ENCODE data around the gene PTF1A.

PTF1A gene

DNA sequence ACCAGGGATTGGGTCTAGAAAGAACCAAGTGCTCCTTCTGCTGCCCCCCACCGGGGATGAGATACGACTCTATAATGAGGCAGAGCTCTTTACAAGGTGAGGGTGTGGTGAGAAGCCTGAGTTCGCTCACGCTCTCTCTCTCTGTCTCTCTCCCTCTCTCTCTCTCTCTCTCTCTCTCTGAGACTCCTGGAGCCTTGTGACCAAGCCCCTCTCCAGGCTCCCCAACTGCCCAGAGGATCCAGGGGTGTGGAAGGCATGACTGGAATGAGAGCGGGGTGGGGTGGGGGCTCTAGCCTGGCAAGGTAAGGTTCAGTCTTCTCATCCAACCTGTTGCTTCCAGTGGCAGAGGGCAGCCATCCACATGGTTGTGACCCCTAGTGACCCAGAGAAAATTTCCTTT, 3.1 kb upstream of the PTF1A start:
- no peak for DNase-seq

DNA sequence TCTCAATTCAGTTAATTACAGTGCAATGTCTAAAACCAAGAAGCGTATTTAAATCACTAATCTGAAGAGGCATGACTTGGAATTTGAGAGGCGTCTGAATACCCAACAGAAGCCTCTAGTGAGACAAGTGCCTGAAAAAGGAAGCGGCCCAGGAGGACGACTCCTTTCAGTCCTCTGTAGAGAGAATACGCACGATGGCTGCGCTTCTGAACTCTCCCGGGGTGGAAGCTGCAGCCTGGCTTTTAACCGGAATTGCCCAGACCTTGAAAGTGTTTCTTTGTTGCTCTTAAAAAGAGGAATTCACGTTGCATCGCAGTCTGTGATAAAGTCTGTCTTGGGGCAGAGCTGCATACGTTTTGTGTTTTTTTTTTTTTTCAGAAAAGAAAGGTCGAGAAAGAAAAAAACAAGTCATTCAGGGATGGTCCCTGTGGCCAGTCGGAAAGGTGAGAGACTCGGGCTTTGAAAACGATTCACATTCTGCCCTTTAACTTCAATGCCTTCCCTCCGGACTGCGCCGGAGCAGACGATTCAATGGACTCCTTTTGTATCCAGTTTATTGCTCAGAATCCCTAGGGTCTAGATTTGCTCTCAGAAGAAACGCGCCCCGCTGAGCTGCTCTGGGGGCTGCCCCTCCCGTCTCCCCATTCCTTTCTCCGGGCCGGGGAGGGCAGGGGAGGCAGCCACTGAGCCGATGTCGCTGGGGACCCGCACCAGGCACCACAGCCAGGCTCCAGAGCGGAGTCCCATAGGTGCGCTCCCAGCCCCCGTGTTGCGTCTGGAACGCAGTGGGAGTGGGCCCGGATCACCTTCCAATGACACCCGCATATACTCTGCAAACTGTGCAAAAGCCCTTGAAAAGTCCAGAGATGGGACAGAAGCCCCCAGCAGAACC, 994 bp upstream of the PTF1A start:
- DNase-seq = no peak

DNA sequence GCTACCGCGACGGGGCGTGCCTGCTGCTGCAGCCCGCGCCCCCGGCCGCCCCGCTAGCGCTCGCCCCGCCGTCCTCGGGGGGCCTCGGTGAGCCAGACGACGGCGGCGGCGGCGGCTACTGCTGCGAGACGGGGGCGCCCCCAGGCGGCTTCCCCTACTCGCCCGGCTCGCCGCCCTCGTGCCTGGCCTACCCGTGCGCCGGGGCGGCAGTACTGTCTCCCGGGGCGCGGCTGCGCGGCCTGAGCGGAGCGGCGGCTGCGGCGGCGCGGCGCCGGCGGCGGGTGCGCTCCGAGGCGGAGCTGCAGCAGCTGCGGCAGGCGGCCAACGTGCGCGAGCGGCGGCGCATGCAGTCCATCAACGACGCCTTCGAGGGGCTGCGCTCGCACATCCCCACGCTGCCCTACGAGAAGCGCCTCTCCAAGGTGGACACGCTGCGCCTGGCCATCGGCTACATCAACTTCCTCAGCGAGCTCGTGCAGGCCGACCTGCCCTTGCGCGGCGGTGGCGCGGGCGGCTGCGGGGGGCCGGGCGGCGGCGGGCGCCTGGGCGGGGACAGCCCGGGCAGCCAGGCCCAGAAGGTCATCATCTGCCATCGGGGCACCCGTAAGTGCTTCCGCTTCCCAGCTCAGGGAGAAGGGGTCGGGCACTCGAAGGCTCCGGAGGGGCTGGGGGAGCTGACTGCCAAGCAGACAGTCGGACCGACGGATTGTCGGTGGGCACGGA, 761 bp downstream of the PTF1A start:
- no peak for DNase-seq

DNA sequence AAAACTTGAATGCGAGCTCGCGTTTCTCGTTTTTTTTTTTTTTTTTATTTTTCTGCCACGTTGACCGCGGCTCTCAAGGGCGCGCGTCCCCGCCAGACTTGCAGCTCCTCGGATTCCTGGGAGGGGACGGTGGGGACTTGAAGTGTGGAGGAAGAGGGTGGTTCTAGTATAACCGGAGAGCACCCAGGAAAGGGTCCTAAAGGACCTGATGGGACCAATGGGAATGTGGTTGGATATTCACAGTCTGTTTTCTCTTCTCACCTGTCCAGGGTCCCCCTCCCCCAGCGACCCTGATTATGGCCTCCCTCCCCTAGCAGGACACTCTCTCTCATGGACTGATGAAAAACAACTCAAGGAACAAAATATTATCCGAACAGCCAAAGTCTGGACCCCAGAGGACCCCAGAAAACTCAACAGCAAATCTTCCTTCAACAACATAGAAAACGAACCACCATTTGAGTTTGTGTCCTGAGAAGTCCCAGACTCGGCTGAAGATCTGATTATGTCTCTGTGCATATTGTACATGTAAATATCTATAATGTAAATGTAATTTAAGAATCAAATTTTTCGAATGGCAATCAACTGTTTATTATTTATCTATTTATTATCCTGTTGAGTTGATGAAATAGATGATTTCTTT, 1.4 kb downstream of the PTF1A start:
- no peak for DNase-seq

DNA sequence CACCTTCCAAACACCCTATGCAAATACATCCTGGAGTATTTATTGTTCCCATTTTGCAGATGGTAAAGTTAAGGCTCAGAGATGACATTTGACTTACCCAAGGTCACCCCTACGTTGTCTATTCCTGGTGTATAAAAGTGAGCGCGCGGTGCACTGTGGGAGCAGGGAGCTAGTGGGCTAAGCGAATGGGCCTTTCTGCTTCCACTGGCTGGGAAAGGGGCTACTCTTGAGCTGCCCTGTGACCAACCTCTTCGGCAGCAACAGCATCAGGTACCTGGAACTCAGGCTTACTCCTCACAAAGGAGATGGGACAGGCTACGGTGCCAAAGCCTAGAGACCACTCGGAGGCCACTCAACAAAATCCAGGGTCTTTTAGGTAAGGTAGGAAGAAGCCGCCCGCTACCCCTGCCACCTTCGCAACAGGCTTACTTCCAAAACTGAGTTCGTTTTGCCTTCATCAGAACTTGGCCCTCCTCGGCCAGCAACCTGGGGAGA, 2.4 kb downstream of the PTF1A start:
- DNase-seq = no peak

DNA sequence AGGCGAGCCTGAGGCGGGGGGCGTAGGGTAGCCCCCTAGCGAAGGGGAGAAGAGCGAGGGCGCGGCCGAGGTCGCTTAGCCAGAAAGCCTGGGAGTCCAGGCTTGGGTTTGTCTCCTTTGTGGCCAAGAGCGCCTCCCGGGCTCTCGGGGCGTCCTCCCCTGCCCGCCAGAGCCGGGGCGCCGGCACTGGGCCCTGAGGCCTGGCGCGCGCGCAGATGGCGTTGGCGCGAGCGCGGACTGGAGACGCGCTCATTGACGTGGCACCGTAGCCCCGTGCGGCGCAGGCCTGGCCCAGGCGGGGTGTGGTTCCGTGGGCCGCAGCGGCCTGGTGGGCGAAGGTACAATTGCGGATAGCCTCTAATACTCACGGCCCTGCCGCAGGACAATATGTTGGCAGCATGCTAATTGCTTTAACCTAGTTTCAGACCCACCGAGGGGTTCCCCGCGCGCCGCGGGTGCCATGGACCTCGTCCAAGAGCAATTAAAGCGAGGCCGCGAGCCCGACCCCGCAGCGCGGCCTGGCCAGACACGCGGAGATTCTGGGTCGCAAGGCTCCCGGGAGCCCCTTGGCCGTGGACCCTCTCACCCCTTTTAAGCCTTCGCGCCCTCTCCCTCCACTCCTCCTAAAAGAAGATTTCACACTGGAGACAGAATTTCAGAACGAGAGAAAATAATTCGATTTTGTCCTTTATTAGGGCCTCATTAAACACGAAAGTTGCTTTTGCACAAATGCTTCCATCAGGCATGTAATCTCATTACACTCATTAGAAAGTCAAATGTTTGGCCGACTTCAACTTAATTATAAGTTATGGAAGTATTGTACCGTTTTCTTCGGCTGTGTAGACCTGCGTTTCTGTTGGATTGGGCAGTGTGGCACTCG, 3.1 kb downstream of the PTF1A start:
- no peak for DNase-seq

DNA sequence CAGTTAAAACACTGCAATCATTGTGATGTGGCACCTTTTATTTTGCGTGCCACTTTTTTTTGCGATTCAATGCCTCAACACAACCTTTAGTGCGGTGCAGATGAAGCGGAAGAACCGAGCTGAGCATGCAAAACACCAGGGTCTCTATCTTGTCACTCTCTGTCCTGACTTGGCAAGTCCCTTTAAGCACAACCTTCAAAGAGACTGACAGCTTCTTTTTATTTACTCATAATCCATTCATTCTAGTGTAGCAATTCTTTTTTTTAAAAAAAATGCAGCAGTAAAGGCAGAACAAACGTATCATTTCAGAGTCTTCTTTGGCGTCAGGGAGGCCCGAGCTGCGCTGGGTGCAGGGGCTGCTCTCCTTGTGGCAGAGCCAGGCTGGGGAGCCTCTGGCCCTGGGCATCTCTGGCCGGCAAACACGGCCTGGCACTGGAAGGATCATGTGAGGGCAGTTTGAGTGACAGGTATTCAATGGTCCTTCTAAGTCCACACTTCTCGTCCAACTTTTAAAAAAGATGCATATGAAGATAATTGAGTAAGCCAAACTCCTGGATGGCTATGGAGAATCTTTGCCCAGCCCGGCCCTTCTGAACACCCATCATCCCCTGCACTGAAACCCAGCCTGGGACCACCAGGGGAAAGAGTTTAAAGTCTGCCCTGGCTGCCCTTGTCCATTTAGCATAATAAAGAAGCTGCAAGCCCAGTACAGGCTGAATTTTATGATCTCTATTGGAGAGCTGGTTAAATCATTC, 3.9 kb downstream of the PTF1A start:
- DNase-seq = no peak

DNA sequence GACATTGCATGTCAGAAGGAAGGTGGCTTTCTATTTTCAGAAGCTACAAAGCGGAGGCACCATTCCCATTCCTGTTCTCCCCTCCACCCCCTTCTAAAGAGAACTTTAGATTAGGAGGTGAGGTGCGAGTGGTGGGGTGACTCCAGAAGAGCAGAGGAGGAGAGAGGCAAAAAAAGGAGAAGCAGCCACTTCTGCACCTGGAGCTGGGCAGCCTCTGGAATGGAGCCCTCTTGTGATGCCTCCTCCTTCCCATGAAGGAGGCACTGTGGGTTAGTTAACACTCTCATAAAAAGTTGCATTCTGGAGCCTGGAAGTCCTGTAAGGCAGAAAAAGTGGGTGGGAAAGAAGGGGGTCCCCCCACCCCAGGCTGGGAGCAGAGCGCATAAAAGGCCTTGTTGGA, 4.8 kb downstream of the PTF1A start:
- no peak for DNase-seq

DNA sequence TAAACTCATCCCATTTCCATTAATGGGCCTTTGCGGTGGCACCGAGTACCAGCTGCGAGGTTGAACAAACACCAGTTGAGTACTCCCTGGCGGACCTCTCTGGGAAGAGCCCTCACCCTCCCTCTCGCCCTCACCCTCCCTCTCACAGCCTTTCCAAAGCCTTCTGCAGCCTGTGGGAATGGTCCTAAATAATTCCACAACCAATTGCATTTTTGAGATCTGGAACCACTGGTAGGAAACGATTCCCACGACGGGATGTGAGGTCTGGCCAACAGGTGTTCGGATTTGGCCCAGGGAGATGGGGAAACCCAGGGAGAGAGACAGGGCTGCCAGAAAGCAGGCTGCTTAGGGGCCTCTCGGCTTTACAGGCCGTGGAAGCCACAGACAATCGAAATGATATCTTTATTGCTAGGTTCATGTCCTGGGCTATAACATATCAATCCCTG, 5.3 kb downstream of the PTF1A start:
- DNase-seq = no peak

DNA sequence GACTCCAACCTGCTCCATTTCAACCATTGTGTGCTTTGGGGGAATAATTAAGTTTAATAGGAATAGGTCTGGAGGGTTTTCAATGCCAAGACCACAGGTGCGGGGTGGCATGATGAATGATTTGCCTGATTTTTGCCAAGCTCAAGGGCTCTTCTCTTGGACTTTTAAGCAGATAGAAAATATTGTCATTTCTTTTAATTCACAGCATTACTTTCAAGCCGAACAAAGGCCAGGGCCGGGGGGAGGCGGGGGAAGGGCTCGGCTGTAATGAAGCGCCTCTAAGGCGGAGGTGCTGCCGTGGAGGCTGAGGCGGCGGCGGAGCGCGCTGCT, 6.5 kb downstream of the PTF1A start:
- no peak for DNase-seq

DNA sequence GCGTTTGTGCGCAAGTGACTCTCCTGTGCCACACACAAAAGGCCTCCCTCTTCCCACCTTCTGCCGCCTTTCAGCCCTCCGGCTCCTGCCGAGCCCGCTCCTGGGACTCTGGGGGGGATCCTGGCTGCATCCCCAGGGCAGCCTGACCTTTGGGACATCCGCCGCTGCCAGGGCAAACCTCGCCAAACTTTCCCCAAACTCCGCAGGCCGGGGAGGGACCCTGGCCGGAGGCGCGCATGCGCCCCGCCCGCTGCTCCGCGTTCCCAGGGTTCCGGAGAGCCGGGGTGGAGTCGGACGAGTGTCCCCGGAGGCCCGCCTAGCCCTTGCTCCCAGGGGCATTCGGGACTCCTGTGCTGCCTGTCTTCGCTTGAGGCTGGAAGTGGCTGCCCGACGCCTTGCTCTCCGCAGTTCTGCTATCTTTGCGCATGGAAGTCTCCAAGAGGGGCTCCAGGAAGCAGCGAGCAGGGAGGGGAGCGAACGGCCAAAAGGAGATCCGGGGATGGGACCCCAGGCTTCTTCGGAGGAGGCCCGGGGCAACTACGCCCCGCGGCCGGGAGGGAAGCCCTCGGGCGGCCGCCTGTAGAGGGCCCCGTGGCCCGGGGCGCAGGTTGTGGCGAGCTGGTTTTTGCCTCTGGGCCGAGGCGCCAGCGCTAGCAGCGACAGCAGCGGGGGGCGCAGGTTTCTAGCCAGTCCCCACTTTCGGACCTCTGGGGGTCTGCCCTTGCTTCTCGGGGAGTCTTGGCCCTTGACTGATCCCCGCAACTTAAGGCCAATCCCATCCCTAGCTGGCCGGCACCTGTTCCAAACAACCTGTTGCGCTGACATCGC, 7.0 kb downstream of the PTF1A start:
- DNase-seq = no peak

DNA sequence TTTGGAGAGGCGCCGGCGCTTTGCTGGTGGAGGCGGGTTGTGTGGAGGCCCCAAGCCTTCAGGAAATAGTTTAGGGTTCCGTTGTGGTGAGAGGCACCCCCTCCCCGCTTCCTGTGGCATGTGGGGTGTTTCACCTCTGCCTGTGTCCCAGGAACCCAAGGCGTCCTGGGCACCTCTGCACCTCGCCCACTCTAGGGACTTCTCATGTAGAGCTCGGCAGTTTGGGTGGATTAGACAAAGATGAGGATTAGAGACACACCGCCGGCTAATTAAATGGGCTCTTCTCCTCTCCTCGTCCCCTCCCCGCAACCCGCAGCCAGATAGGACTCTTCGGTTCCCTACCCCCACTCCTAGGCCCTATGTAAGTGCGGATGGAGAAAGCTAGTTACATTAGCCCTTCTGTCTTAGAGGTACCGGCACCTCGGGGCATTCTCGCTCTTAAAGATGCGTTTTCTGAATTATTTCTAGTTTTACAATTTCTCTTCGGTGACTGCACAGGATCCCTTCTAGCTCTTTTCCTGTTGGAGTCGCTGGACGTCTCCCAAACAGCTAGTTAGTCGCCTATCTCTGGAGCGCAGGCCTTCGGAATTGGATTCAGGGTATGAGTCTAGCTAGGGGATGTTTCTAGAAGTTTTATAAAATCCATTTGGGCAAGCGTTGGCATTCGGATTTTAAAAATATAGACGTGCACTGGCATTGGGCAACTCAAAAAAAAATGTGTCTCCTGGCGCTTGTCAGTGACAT, 7.8 kb downstream of the PTF1A start:
- no peak for DNase-seq

DNA sequence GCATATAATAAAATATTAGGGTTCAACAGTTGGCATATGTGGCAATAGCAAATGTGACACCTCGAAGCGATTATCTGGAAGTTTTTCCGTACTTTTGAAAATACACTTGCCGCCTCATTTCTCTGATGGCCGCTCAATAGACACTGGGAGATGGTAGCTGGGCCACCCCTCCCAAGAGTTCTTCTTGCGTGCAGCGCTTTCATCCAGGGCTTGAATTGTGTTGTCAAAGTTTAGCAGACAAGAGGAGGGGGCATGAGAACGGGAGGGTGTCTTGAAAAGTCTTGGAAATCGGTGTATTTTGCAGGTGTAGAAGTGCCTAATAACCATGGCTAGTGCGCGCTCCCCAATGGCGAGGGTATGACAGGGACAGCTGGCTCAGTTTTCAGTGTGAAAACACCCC, 8.5 kb downstream of the PTF1A start:
- DNase-seq = no peak

DNA sequence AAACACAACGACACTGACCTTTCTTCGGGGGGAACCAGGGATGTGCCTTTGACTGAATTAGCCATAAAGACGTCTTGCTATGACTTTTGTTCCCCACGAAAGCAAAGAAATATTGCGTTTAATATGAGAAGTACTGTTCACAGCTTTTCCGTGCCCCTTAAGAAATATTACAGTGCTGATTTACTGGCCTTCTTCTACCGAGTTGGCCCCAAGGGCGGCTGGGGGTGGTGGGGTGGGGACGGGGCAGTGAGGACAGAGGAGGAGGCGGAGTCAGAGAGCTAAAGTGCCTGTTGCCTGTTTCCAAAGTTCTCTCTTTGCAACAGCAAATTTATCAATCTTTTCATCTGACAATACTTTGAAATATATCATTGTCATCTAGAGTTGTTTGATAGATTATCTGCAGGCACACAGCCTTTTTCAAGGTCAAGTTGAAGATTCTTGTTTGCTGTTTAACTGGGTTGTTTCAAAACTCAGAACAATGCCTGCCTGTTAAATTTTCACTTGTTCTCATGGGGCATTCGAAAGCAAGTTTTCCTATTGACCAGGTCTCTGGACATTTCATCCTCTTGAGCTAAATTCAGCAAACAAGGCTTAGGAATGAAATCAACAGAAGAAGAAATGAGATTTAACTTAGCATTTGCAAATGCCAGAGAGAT, 9.0 kb downstream of the PTF1A start:
- no peak for DNase-seq

DNA sequence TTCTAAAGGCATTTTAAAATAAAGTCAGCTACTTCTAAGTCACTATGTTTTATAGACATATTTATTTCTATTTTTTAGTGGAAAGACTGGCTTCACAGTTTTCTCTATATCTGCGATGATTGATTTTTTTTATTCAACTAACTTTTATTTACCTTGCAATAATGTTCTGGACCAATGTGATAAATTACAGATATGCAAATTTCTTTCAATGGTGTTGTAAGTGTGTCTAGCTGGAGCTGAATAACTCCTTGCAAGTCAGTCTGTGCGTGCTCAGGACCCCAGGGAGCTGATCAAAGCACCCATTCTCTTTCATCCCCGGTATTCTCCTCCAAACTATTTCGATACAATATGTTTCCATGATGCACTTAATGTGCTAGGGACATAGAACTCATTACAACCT, 9.7 kb downstream of the PTF1A start:
- DNase-seq = no peak

DNA sequence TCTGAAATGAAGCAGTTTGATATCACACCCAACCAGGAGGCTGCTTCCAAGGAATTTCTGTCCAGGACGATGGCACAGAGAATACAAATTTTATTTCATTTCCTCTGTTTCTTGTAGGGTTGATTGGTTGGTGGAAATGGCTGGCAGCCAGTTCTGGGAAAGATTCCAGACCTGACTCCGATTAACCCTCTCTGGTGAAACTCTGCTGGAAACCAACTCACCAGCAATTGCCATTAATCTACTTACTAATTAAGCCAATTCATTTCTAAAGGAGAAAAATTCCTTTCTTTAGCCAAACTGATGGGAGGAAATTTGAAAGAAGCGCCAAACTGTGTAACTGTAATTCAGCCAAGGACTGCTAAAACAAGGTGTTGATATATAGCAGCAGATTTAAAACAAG, 10.7 kb downstream of the PTF1A start:
- no peak for DNase-seq

DNA sequence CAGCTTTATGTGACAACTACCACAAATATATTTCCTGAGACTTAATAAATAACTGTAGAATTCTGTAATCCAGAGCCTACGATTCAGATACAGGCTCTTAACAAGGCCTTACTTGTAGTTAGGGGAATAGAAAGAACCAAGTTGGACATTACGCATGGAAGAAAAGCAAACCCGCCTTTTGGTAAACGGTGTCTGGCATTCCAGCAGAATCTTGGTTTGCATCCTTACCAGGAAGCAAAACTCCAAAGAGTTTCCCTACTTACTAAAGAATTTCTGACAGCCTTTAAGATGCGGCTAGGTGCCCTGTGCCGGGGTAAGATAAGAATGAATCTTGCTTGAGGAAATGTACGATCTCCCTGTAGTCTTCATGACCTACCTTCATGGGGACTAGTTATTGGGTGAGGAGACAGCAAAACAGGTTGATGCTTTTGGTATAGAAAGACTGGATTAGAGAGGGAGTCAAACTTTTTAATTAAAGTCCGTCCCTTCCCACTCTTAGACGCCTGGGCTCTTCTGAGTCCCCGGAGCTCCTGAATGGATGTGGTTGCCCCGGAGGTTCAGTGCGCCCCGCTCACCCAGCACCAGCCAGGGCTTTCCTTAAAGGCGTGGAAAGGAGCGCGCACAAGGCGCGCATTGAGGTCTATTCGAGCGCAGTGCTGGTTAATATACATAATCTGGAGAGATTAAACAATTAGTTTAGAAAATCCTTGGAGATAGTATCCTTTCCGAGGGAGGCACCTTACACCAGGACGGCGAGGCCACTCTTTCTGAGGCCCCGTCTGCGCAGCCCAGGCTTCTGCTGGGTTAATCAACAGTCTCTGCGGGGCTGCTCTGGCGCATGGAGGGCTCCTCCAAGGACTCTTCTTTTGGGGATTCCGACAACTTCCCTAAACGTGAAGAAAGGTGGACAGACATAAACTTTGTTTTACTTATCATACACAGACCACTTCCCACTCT, 11.5 kb downstream of the PTF1A start:
- DNase-seq = no peak

DNA sequence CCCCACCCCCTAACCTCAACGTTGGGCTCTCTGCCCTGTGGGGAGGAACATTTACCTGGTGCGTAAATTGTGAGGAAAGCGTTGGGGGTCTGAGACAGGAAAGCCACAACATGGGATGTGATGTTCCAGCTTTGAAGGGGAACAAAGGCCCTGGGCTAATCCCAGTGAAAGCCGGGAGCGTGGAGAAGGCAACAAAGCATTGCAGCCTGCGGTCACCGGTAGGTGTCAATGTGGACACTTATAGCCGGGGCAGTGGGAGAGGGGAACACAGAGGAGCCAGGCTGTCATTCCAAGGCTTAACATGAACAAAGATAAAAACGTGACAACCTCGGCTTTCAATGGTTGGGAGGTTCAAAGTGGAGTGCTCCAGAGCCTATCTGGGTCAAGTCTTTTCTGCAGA, 12.7 kb downstream of the PTF1A start:
- no peak for DNase-seq
